Activated naive CD4-positive, alpha-beta T cell treated with anti-CD3 and anti-CD28 coated beads, Interleukin-2, amount 10 ng/mL, durations not matched to agents 7 days and 5 days (primary cell): ENCODE data around the gene MYO5B.
"Not testable (repeated sequence)": the region's sequence is repeated elsewhere in the genome, so short reads cannot be mapped to it uniquely, and the experiment has no call there.

Experiments
- CTCF ChIA-PET: fragments of 350-600 bp; sonication (Branson Sonifier 250); formaldehyde crosslinking; loops from one replicate; lab custom pipeline; 2021; ENCODE audit warnings: antibody characterized with exemption; lab: Charles Lee
- DNase-seq: peaks from one replicate; pipeline ENCODE4 v3.0.0-alpha.2; 2020
- H3K27ac Mint-ChIP-seq: one replicate; pipeline ENCODE4 v1.8.0; 2021; ENCODE audit warnings: mild to moderate bottlenecking, moderate library complexity, mixed read lengths
- H3K27me3 Mint-ChIP-seq: one replicate; pipeline ENCODE4 v1.8.0; 2021; ENCODE audit warnings: mild to moderate bottlenecking, mixed read lengths
- H3K36me3 Mint-ChIP-seq: one replicate; pipeline ENCODE4 v1.8.0; 2021; ENCODE audit warnings: mixed read lengths
- H3K4me1 Mint-ChIP-seq: one replicate; pipeline ENCODE4 v1.8.0; 2021; ENCODE audit warnings: mixed read lengths
- H3K4me3 Mint-ChIP-seq: one replicate; pipeline ENCODE4 v1.8.0; 2021; ENCODE audit warnings: mild to moderate bottlenecking, moderate library complexity, mixed read lengths
- H3K9me3 Mint-ChIP-seq: one replicate; pipeline ENCODE4 v1.8.0; 2021; ENCODE audit warnings: mixed read lengths

Gene MYO5B

GRCh38 chr18:50119296-50119695 lies 75.7 kb downstream of the MYO5B start:
- no peak overlapping the region for H3K4me3 Mint-ChIP-seq
- CTCF ChIA-PET: no interaction called here
- H3K27me3 Mint-ChIP-seq: peaks cover 31% of the 10 kb centered on the region
- no peaks in the 10 kb centered on the region for H3K9me3 Mint-ChIP-seq
- no peaks in the 10 kb centered on the region for H3K4me1 Mint-ChIP-seq
- H3K27ac Mint-ChIP-seq: no peak overlapping the region
- DNase-seq: no peak
- H3K36me3 Mint-ChIP-seq: no peaks in the 10 kb centered on the region

GRCh38 chr18:50117863-50118262 lies 77.1 kb downstream of the MYO5B start:
- Mint-ChIP-seq H3K27me3 (peaks cover 38% of the 10 kb centered on the region), H3K4me1 (no peaks in the 10 kb centered on the region), H3K4me3 (no peak overlapping the region), H3K36me3 (no peaks in the 10 kb centered on the region), H3K9me3 (no peaks in the 10 kb centered on the region), H3K27ac (no peak overlapping the region)
- DNase-seq: no peak
- CTCF ChIA-PET: no interaction called here

- H3K4me1 Mint-ChIP-seq: no peaks in the 10 kb centered on the region
- H3K9me3 Mint-ChIP-seq: no peaks in the 10 kb centered on the region
- no peaks in the 10 kb centered on the region for H3K36me3 Mint-ChIP-seq
- DNase-seq: no peak
- H3K27ac Mint-ChIP-seq: no peak overlapping the region
- CTCF ChIA-PET: no interaction called here
- peaks cover 27% of the 10 kb centered on the region for H3K27me3 Mint-ChIP-seq
- H3K4me3 Mint-ChIP-seq: no peak overlapping the region
These were observed 79.9 kb downstream of the MYO5B start for GRCh38 chr18:50115095-50115494.

GRCh38 chr18:50114448-50114847 lies 80.5 kb downstream of the MYO5B start:
- no peaks in the 10 kb centered on the region for H3K4me1 Mint-ChIP-seq
- H3K9me3 Mint-ChIP-seq: no peaks in the 10 kb centered on the region
- CTCF ChIA-PET: no interaction called here
- no peak overlapping the region for H3K27ac Mint-ChIP-seq
- no peaks in the 10 kb centered on the region for H3K36me3 Mint-ChIP-seq
- H3K4me3 Mint-ChIP-seq: no peak overlapping the region
- DNase-seq: no peak
- peaks cover 27% of the 10 kb centered on the region for H3K27me3 Mint-ChIP-seq

GRCh38 chr18:50113726-50114125 lies 81.2 kb downstream of the MYO5B start:
- no peak overlapping the region for H3K4me3 Mint-ChIP-seq
- no peaks in the 10 kb centered on the region for H3K9me3 Mint-ChIP-seq
- H3K27ac Mint-ChIP-seq: no peak overlapping the region
- no peaks in the 10 kb centered on the region for H3K4me1 Mint-ChIP-seq
- peaks cover 27% of the 10 kb centered on the region for H3K27me3 Mint-ChIP-seq
- H3K36me3 Mint-ChIP-seq: no peaks in the 10 kb centered on the region
- no peak for DNase-seq
- CTCF ChIA-PET: no interaction called here

- H3K36me3 Mint-ChIP-seq: no peaks in the 10 kb centered on the region
- CTCF ChIA-PET: interaction anchor here (1.7 kb wide), 1 partner anchor 246 kb away, joined by 4 read pairs; no protein-coding TSS in a partner anchor
These were observed 83.5 kb downstream of the MYO5B start for GRCh38 chr18:50111398-50111797.

GRCh38 chr18:50107468-50107977 lies 87.4 kb downstream of the MYO5B start:
- Mint-ChIP-seq H3K36me3 (no peaks in the 10 kb centered on the region), H3K27ac (no peak overlapping the region), H3K4me3 (no peak overlapping the region), H3K4me1 (no peaks in the 10 kb centered on the region), H3K27me3 (peaks cover 15% of the 10 kb centered on the region), H3K9me3 (no peaks in the 10 kb centered on the region)
- no peak for DNase-seq
- CTCF ChIA-PET: no interaction called here

More at GRCh38 chr18:50111398-50111797, 83.5 kb downstream of the MYO5B start:
- no peaks in the 10 kb centered on the region for H3K4me1 Mint-ChIP-seq
- DNase-seq: no peak
- no peak overlapping the region for H3K4me3 Mint-ChIP-seq
- no peak overlapping the region for H3K27ac Mint-ChIP-seq
- no peaks in the 10 kb centered on the region for H3K9me3 Mint-ChIP-seq
- H3K27me3 Mint-ChIP-seq: peaks cover 15% of the 10 kb centered on the region

GRCh38 chr18:50105027-50105426 lies 89.9 kb downstream of the MYO5B start:
- DNase-seq: no peak
- Mint-ChIP-seq H3K36me3 (no peaks in the 10 kb centered on the region), H3K27ac (no peak overlapping the region), H3K4me3 (no peak overlapping the region), H3K9me3 (no peaks in the 10 kb centered on the region), H3K4me1 (no peaks in the 10 kb centered on the region), H3K27me3 (peaks cover 24% of the 10 kb centered on the region)
- CTCF ChIA-PET: no interaction called here

- Mint-ChIP-seq H3K9me3 (no peaks in the 10 kb centered on the region), H3K27ac (no peak overlapping the region), H3K36me3 (no peaks in the 10 kb centered on the region), H3K4me3 (no peak overlapping the region), H3K4me1 (no peaks in the 10 kb centered on the region), H3K27me3 (peaks cover 24% of the 10 kb centered on the region)
- DNase-seq: no peak
- CTCF ChIA-PET: no interaction called here
These were observed 90.5 kb downstream of the MYO5B start for GRCh38 chr18:50104421-50104820.

- Mint-ChIP-seq H3K27me3 (peaks cover 26% of the 10 kb centered on the region), H3K36me3 (no peaks in the 10 kb centered on the region), H3K4me3 (no peak overlapping the region), H3K4me1 (no peaks in the 10 kb centered on the region), H3K27ac (no peak overlapping the region), H3K9me3 (no peaks in the 10 kb centered on the region)
- no peak for DNase-seq
- CTCF ChIA-PET: interaction anchor here (1.0 kb wide), 1 partner anchor 10 kb away, joined by 4 read pairs; no protein-coding TSS in a partner anchor
These were observed 95.1 kb downstream of the MYO5B start for GRCh38 chr18:50099725-50100407.

- no peaks in the 10 kb centered on the region for H3K9me3 Mint-ChIP-seq
- H3K36me3 Mint-ChIP-seq: no peaks in the 10 kb centered on the region
- no peaks in the 10 kb centered on the region for H3K4me1 Mint-ChIP-seq
- CTCF ChIA-PET: no interaction called here
- DNase-seq: no peak
- H3K27ac Mint-ChIP-seq: no peak overlapping the region
- H3K4me3 Mint-ChIP-seq: no peak overlapping the region
- peaks cover 15% of the 10 kb centered on the region for H3K27me3 Mint-ChIP-seq
These were observed 97.2 kb downstream of the MYO5B start for GRCh38 chr18:50097702-50098101.

- Mint-ChIP-seq H3K4me3 (no peak overlapping the region), H3K4me1 (no peaks in the 10 kb centered on the region), H3K9me3 (no peaks in the 10 kb centered on the region), H3K36me3 (no peaks in the 10 kb centered on the region), H3K27me3 (peaks cover 10% of the 10 kb centered on the region), H3K27ac (no peak overlapping the region)
- DNase-seq: no peak
- CTCF ChIA-PET: no interaction called here
These were observed 98.0 kb downstream of the MYO5B start for GRCh38 chr18:50096766-50097435.

GRCh38 chr18:50094786-50095185 lies 100.2 kb downstream of the MYO5B start:
- CTCF ChIA-PET, DNase-seq, H3K9me3 Mint-ChIP-seq, H3K4me1 Mint-ChIP-seq, H3K36me3 Mint-ChIP-seq, H3K4me3 Mint-ChIP-seq, H3K27ac Mint-ChIP-seq, H3K27me3 Mint-ChIP-seq: not testable (repeated sequence)

- H3K27me3 Mint-ChIP-seq: peaks cover 4% of the 10 kb centered on the region
- H3K27ac Mint-ChIP-seq: no peak overlapping the region
- CTCF ChIA-PET: no interaction called here
- no peaks in the 10 kb centered on the region for H3K4me1 Mint-ChIP-seq
- DNase-seq: no peak
- H3K36me3 Mint-ChIP-seq: no peaks in the 10 kb centered on the region
- H3K9me3 Mint-ChIP-seq: no peaks in the 10 kb centered on the region
- H3K4me3 Mint-ChIP-seq: no peak overlapping the region
These were observed 100.7 kb downstream of the MYO5B start for GRCh38 chr18:50094221-50094773.
